Midbrain (tissue), 1 donor: Measurements from ENCODE around the gene CIDEA.

ENCODE experiments used
- DNase-seq: peaks from one replicate; lab custom pipeline; 2025; lab: John Stamatoyannopoulos, UW

CIDEA gene

GRCh38 chr18:12318857-12319256 lies 64.7 kb downstream of the CIDEA start:
- DNase-seq, result no peak

- DNase-seq, result no peak
These were observed 67.2 kb downstream of the CIDEA start for GRCh38 chr18:12321333-12321732.

- DNase-seq, result no peak
These were observed 71.0 kb downstream of the CIDEA start for GRCh38 chr18:12324991-12325725.

- DNase-seq, result no peak
These were observed 71.6 kb downstream of the CIDEA start for GRCh38 chr18:12325726-12326245.

GRCh38 chr18:12326711-12327460 lies 72.7 kb downstream of the CIDEA start:
- no peak for DNase-seq
